ENCODE results near the gene ONECUT1. TPM values are rescaled to one million over a fixed set of nuclear protein-coding genes. Genes with fewer than 3 reads are reported as not detected.

Gene ONECUT1
- not detected in 2 replicates for total RNA-seq

DNA sequence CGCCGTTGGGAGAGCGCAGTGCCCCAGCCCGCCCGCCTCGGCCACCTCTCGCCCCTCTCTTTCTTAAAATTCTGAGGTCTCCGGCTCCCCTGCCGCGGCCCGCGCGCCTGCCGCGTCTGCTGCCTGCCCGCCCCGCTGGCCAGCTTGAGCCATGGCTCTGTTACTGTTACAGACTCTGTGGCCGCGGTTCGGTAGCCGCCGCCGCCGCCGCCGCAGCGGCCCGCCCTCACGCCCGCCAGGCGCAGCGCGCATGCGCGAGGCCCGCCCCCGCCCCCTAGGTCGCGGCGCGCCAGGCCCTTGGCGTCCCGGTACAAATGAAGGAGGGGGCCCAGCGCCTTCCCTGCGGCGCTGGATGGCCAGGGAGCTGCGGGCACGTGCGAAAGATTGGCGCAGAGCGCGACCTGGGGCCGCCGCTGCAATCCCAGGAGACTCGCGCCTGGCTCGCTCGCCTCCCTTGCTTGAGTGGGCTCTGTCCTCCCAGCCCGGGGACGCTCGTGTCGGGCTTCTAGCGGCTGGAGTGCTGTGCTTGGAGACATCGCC, at the start of gene ONECUT1:
TSS of gene ONECUT1 (minus strand) at position 168 of the 540 bp plus-strand sequence. CDS start 452 bp downstream, outside the sequence.

Other genes starting within 250 kb of the ONECUT1 start
- gene ARPP19, start 221.3 kb downstream of the ONECUT1 start, total RNA-seq, result 76.3 and 107 TPM in 2 replicates
- 21.5 and 41.6 TPM in 2 replicates for gene ATOSA, start 110.9 kb downstream of the ONECUT1 start, total RNA-seq

All from smooth muscle cell of trachea (primary cell).